ENCODE results near the gene TSPAN9.

- TF ChIP-seq, protein P1, sequence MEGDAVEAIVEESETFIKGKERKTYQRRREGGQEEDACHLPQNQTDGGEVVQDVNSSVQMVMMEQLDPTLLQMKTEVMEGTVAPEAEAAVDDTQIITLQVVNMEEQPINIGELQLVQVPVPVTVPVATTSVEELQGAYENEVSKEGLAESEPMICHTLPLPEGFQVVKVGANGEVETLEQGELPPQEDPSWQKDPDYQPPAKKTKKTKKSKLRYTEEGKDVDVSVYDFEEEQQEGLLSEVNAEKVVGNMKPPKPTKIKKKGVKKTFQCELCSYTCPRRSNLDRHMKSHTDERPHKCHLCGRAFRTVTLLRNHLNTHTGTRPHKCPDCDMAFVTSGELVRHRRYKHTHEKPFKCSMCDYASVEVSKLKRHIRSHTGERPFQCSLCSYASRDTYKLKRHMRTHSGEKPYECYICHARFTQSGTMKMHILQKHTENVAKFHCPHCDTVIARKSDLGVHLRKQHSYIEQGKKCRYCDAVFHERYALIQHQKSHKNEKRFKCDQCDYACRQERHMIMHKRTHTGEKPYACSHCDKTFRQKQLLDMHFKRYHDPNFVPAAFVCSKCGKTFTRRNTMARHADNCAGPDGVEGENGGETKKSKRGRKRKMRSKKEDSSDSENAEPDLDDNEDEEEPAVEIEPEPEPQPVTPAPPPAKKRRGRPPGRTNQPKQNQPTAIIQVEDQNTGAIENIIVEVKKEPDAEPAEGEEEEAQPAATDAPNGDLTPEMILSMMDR (IDR thresholded peaks at IDR 0.05; ENCODE audit: low read length): no peak
- no peak for TF ChIP-seq EZH2 (IDR thresholded peaks at IDR 0.05; ENCODE audit: borderline replicate concordance, low read length)
Observed at GRCh38 chr12:3293446-3294161, 216.4 kb downstream of the TSPAN9 start.

Data from OCI-LY1 (cell line).